T-helper 2 cell (primary cell): ENCODE results near the gene TOX2.
A peak's percentile ranks its signal among the peaks of the same experiment; 100 is the strongest.

Experiments used
- DNase-seq, 5 experiments: peaks; one replicate each; pipeline versions ENCODE4 v3.0.0 to v3.0.0-alpha.2; 2012 to 2022

TOX2 gene

DNA sequence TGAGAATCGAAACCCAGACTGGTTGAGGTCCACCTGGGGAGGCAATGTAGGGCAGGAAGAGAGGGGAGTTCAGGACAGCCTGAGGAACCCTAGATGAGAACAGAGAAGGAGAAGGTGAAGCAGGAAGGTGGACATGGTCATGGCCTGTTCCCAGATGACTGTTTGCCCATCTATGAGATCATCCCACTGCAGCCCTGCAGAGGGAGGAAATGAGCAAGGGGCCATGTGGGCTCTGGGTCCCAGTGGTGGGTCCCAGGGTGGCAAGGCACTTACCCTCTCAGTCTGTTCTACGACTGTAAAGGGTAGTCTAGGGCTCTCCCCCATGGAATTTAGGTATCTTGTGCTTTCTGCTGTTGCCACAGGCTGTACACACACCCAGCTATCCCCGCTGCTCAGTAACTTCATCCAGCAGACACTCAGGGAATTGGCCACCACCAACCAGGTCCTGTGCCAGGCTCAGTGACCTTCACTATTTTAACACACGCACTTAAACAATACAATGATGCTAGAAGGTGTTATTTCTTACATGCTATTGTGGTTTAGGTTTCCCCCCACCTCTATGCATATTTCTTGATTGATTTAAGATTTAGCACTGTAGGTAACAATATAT is 89.8 kb downstream of the TOX2 start:
- DNase-seq, result no peak

DNA sequence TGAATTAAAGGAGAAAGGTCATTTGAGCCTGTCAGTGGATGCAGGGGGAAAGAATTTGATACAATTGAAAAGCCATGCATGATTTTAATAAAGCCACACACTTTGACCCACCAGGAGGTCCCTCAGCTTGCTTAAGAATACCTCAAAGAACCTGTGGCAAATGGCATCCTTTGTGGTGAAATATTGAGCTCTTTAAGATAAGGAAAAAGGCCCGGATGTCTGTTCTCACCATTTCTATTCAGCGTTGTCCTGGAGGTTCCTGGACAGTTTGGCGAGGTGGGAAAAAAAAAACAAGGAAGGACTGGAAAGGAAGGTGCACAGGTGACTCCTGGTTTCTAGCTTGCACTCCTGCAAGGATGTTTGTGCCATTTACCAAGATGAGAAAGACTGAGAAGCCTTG is 91.0 kb downstream of the TOX2 start:
- no peak for DNase-seq

DNA sequence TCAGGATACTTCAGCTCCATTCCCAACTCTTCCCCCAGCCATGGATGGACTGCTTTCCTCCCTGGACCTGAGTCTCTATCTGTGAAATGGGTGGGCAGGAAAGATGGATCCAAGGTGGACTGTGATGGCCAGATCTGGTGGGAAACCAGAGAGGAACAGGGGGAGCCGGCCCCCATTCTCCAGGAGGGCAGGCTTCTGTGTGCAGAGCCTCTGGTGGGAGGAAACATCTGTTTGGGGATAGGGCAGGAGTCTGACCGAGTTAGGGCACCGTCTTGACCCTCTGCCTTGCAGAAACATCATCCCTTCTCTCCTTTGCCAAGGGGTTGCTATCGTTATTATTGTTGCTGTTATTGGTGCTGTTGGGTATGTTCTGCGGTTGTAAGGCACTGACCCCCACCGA is 91.5 kb downstream of the TOX2 start:
- no peak for DNase-seq

DNA sequence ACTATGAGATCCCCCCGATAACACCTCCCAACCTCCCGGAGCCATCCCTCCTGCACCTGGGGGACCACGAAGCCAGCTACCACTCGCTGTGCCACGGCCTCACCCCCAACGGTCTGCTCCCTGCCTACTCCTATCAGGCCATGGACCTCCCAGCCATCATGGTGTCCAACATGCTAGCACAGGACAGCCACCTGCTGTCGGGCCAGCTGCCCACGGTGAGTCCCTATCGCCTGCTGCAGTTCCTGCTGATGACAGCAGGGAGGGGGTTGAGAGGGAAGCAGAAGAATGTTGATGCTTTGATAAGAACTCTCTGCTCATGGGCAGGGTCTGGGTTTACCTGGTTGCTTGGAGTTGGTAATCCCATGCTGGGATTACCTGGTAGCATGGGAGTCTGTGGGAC is 91.9 kb downstream of the TOX2 start:
- DNase-seq, result no peak

DNA sequence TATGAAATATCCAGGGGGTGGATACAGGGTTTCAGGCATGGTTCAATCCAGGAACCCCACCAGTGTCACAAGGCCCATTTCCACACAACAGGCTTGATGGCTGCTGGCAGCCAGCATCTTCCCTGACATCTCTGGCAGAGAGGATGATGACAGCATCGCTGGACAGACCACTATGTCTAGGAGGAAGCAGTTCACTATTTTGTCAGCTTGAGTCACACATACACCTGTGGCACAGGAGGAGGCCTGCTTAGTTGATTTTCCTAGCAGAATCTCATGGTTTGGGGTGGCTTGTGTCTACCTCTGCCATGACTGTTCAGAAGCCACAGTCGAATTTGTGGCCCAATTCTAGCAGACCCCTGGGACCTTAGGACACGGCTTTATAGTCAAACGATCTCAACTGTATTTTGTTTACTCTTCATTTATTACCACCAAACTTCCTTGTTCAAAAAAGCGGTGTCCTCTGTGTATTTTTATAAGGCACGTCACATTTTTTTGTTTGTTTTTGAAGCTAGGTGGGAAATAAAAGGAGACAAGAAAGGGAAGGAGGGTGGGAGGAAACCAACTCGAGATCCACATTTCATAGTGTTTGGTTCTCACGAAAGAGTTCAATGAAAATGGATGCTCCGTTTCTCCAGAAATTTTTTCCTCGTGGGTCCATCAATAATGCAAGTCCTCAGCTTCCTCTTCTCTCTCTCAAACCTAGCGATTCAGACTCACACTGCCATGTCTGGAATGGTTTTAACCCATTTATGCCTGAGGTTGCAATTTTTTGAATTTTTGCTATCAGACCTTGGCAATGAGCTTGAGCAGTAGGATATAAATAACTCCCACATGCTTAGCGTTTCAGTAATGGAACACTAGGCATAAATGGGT is 94.4 kb downstream of the TOX2 start:
- no peak for DNase-seq

DNA sequence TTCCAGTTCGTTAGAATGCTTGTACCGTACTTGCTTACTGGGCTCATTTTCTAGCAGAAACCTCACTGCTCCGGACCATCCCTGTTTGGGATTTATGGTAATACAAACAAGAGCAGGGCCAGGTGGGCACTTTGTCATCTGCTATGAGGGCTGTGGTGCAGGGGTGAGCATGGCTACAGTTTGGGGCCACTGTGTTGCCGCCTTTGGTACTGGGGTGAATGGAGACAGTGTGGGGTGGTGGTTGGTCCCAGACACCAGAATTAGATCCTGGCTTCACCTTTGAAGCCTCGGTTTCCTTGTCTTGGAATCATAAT is 95.0 kb downstream of the TOX2 start:
- DNase-seq, result no peak

DNA sequence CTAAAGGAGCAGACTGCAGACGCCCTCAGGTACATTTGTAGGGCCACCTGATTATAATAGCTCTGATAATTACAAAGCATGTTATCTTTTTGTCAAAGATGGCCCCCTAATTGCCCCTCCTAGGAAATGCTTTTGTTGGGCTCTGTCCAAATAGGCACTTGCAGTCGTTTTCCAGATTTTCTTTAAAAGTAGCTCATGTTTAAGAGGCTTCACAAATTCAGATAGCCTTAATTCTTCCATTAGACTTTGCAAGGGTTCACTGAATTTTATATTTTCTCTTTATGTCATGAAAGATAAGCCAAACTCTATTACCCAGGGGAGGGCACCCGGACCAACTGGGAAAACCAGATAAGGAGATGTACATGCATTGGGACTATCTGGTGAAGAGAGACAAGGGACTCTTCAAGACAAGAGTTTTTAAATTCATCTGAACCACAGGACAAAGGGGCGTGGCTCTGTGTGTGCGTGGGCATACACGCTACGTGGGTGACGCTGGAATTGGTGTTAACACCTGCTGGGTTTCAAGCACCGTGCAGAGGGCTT is 95.6 kb downstream of the TOX2 start:
- no peak for DNase-seq

DNA sequence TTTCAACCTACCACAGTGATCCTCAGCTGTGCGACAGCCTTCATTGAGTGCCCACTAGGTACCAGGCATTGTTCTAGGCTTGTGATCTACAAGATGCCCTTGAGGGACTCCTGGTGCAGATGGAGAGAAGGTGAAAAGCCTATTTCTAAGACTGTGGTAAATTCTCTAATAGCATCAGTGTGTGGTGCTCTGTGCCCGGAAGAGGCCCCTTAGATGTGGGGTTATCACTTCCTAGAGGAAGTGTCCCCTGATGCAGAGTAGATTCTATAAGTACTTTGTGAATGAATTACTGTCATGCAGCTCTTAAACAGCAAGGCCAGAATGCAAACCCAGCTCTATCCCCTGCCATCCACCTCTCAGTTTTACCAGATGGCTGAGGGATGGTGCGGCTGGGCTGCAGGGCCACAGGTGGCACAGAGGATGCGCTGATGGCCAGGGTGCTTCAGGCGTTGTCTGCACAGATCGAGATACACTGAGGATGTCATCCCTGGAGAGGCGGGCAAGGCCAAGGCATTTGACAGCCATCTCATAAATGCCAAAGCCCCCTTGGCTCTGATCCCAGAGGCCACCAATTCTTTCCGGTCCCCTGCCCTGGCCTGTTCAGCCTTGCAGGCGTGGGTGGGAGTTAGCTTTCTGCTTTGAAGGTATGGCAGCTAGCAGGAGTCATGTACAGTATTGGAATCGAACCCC is 96.7 kb downstream of the TOX2 start:
- peak in 2 of 5 experiments; percentile 9 to 57 for DNase-seq

DNA sequence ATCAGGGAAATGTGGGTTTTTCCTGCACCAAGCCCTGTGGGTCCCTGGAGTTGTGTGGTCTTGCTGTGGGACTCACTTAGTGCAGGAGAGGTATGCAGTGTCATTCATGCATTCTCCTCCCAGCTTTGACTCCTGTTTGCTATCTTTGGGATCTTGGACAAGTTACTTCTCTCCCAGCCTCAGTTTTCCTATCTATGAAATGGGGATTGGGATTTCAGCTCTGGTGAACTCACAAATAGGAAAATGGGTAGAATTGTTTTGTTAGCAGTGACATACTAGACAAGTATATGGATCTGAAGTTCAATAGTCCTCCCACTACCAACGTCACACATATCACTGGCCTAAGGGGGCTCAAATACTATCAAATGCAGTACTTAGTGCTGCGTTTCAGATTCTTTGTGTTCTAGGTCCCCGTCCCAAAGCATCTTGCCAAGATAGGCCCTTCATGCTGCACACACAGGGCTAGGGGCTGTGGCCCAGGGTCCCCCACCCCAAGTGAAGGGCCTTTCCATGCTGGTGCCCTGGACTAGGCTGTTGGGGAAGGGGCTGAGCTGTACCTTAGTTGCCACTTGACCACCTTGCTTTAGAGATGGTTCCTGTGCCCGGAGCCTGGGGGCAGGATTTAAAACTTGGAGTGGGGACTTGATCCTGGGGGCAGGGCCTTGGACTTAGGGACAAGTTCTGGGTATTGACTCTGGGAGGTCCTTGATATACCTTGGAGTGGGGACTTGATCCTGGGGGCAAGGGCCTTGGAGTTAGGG is 98.0 kb downstream of the TOX2 start:
- DNase-seq, result no peak

DNA sequence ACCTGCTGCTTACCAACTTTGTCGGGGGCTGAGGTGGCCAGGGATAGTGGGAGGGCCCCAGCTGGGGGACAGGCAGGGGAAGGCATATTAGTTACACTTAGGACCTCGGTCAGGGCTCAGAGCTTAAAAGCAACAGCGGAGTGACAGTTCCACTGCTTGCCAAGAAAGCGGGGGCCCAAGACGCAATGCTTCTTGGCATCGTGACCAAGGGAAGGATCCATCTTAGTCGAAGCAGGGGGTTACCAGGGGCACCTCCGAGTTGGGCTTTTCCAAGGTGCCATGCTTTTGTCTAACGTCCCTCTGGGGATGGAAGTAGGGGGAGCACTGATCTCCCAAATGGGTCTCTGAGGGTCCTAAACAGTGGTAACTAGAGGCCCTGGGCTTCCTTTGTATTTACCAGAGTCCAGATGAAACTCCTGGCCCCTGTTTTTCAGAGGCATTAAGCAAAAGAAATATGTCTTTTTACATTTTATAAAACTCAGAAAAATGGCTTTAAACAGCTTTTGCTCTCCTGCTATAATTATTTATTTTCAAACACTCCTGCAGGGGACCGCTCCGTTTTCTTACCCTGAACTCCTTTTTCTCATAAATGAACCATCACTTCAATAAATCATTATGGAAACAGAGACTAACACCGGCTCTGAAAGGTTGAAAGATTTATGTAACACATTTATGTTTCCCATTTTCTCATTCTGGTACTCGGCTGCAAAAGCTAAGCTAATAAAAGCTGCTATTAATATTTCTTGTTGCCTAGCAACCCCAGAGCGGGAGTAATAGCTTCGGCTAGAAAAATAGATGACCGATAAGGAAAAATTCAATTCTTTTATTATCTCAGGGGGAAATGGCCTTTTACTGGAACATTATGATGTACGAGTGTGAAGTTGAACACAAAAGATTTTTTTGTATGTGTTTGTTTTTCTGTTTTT is 100.4 kb downstream of the TOX2 start:
- DNase-seq, result no peak

DNA sequence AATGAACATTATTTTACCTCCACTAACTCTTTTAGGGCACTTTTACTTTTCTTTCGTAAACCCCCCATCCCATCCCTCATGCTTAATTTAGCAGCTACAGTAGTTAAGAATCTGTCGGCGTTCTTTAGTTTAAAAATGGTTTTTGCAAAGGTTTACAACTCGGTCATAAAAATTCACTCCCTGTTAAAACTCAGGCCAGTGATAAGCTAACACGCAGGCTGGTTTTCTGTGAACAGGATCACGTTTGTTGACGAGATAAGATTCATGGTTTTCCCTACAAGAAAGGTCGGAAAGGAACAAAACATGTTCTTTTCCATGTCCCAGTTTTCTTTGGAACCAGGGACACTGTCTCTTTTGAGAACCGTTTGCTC is 101.1 kb downstream of the TOX2 start:
- DNase-seq, result no peak

DNA sequence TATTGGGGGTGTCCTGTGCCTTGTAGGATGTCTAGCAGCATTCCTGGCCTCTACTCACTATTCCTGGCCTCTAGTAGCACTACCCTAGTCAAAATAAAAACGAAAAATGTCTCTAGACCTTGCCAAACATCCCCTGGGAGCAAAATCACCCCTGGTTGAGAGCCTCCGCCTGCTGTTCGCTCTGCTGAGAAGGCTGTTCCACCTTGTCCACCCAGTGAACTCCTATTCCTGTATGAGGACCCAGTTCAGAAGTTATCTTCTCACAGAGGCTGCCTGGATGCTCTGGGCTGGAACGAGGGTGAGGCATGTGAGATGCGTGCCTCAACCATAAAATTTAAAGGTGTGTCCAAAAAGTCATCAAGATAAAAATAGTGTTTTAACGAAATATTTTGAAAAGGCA is 101.9 kb downstream of the TOX2 start:
- no peak for DNase-seq

DNA sequence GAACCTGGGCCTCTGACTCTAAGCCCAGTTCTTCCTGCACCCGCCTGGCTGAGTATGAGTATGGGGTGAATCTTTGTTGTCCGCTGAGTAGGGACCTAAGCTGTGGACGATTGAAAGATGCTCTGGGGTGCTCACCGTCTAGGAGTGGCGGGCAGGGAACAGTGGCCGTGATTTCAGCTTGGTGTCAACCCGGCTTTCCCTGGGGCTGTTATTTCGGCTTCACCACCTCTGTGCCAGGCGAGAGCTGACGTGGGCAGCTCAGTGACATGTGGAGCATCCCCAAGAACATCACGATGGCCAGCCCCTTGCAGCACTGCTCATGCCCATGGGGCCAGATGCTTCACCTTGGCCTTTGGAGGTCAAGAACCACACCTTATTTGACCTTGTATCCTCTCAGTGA is 102.6 kb downstream of the TOX2 start:
- no peak for DNase-seq

DNA sequence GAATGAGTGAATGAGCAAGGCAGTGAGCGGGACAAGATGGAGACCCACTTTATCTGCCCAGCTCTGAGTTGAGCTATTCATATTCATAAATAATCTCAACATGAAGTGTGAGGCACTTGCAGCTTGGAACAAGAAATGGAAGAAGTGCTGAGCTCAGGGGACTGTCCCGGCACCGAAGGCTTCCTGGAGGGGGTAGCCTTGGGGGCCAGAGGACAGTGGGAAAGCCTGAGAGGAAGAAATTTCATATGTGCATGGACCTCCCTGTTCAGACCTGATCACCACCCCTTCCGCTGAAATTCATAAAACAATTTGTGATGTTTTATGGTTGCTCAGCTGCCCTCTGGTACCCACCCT is 103.2 kb downstream of the TOX2 start:
- DNase-seq, result no peak

DNA sequence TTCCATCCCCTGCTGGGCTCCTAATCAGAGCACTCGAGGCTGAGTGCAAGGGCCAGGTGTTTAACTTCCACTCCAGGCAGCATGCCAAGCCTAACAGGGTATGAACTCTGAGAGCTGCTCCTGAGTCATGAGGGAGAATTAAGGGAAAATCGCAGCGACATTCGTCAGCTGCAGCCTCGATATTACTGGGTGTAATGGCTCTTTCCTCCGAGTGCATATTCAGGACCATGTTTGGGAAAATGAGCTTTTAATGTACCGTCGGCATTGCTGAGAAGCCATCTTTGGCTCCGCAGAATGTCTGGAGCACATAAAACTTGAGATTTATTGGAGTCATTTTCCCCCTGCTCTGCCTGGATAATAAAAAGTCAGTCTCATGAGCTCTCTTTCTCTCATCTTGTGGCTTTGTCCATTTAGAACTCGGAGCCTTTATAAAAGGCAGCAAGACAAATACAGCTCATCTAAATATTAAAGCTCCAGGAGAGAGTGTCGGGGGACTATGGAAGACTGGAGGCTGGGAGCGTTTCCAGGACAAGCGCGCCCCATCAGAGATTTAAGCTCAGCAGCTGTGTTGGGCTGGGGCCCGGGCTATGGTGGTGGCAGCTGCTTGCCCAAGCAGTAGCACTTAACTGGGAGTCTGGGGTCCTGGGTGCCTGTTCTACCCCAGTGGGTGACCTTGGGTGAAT is 103.7 kb downstream of the TOX2 start:
- DNase-seq, result no peak

DNA sequence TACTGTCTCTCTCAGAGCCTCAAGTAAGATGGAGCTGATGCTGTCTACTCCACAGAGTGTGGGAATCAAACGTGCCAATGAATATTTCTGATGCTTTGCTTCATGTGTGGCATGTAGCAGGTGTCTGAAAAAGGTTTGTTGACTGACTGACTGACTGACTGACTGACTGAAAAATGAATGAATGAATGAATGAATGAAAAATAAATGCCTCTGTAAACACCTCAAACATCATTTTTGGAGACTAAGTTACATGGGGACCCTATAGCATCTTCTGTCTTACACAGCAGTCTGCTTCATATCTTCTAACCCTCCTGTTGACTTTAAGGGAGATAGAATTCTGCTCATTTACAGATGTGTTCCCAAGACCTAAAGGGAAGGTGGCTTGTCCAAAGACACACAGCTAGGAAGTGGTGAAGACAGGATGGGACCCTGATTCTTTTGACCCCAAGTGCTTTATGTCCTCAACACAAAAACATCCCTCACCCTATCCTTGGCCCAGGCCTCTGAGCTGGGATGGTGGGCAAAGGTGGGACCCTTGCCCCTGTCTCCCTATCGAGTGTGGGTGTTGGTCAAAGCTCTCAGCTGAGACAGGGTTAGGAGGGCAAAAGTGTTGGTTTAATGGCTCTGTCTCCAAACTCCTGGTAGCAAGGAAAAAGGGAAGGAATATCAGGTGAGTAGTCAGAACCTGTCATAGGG is 104.4 kb downstream of the TOX2 start:
- no peak for DNase-seq

DNA sequence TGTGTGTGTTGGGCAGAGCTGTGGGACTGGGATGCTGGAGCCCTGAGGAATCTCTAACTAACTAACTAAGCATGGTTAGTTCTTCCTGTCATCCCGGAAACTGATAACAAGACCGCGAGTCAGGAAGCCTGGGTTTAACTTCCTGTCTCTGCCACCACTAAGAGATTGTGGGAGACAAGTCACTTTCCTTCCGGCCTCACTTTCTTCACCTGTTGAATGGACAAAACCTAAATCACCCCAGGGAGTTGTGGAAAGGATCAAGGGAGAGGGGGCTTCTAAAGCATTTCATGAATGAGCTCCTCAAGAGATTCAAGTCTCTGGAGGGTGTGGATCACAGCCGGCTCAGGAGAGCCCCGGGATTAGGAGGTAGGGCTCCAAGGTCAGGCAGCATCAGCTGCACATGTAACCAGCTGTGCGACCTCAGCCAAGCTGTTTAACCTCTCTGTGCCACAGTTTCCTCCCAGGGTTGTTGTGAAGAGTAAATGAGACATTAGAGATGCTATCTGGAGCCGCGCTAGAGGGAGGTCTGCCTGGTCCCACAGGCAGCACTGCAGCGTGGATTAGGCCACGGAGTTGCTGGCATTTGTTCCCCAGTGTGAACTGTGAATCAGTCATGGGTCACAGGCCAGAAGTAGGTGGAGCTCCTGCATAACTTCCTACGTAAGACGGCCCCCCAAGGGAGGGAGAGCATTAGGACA is 105.1 kb downstream of the TOX2 start:
- peak in 3 of 5 experiments; percentile 15 to 90 (median 60) for DNase-seq

DNA sequence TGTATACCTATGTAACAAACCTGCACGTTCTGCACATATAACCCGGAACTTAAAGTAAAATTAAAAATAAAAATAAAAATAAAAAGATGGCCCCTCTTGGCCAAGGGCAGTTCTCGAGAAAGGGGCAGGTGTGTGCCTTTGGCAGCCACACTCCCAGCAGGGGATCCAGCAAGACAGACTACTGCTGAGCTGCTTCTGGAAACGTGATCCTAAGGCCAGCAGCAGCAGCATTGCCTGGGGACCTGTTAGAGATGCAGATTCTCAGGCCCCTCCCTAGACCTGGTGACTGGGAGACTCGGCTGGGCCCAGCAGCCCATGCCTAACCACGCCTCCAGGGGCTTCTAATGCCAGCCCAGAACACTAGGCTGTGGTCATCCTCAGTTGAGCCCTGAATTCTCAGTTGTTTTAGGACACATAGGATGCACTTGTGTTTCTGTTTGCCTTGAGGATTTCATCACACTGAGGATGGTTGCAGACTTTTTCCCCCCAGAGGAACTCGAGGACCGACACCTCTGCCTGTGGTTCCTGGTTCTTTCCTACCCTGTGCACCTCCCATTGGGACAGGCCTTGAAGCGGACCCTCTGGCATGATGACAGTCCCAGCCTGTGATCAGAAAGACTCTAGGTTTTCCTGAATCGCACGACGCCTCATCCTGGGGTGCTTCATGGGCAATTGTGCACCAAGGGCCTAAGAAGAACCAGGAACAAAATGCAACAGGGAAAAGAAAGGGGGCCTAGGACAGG is 105.9 kb downstream of the TOX2 start:
- no peak for DNase-seq

DNA sequence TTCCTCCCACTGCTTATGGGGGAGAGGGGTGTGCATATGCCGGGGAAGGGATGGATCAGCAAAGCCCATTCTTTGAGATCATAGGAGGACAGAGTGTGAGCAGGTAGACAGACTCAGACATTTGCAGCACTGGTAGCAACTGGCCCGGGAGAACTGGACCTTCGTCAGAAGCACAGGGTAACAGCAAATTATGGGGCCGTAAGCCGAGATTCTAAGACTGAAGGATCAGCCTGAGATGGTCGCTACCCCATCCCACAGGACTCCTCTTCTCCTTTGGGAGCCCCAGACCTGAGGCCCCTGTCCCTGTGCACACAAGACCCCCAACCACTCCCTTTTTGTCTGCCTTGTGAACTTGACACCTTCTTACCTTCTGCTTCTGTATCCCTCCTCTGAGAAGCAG is 106.5 kb downstream of the TOX2 start:
- DNase-seq, result no peak
